ENCODE results near the gene OLA1.

Gene OLA1

GRCh38 chr2:174172802-174173355, 75.5 kb downstream of the OLA1 start:
- no peak overlapping the region for H3K4me3 ChIP-seq (ENCODE audit: low read depth, low read length)
- H3K9ac ChIP-seq: no peak overlapping the region
- H3K4me2 ChIP-seq (ENCODE audit: low read length): no peak overlapping the region
- H3K36me3 ChIP-seq (ENCODE audit: control insufficient read depth, insufficient read depth, low read length): no peaks in the 10 kb centered on the region
- peaks cover 36% of the 10 kb centered on the region for H3K79me2 ChIP-seq
- no peak overlapping the region for H2AFZ ChIP-seq
- no peaks in the 10 kb centered on the region for H3K9me3 ChIP-seq (ENCODE audit: control insufficient read depth, low read length)
- TF ChIP-seq CTCF (IDR thresholded peaks at IDR 0.05): no peak
- H3K27ac ChIP-seq: no peak overlapping the region
- no peaks in the 10 kb centered on the region for H3K27me3 ChIP-seq (ENCODE audit: control insufficient read depth, insufficient read depth, low read length)
- H3K4me1 ChIP-seq: peaks cover 4% of the 10 kb centered on the region

GRCh38 chr2:174171686-174172445, 76.5 kb downstream of the OLA1 start:
- H3K27ac ChIP-seq: no peak overlapping the region
- H2AFZ ChIP-seq: no peak overlapping the region
- TF ChIP-seq CTCF (IDR thresholded peaks at IDR 0.05): no peak
- no peak overlapping the region for H3K4me2 ChIP-seq (ENCODE audit: low read length)
- H3K27me3 ChIP-seq (ENCODE audit: control insufficient read depth, insufficient read depth, low read length): no peaks in the 10 kb centered on the region
- H3K9ac ChIP-seq: no peak overlapping the region
- no peaks in the 10 kb centered on the region for H3K36me3 ChIP-seq (ENCODE audit: control insufficient read depth, insufficient read depth, low read length)
- peaks cover 4% of the 10 kb centered on the region for H3K4me1 ChIP-seq
- H3K4me3 ChIP-seq (ENCODE audit: low read depth, low read length): no peak overlapping the region
- no peaks in the 10 kb centered on the region for H3K9me3 ChIP-seq (ENCODE audit: control insufficient read depth, low read length)
- peaks cover 41% of the 10 kb centered on the region for H3K79me2 ChIP-seq

- Histone ChIP-seq H3K9me3 (ENCODE audit: control insufficient read depth, low read length) (no peaks in the 10 kb centered on the region), H3K36me3 (ENCODE audit: control insufficient read depth, insufficient read depth, low read length) (no peaks in the 10 kb centered on the region), H3K4me3 (ENCODE audit: low read depth, low read length) (no peak overlapping the region), H3K27ac (no peak overlapping the region), H2AFZ (no peak overlapping the region), H3K4me1 (peaks cover 2% of the 10 kb centered on the region), H3K9ac (no peak overlapping the region), H3K79me2 (peaks cover 42% of the 10 kb centered on the region), H3K27me3 (ENCODE audit: control insufficient read depth, insufficient read depth, low read length) (no peaks in the 10 kb centered on the region), H3K4me2 (ENCODE audit: low read length) (no peak overlapping the region)
- TF ChIP-seq CTCF (IDR thresholded peaks at IDR 0.05): no peak
Measured at GRCh38 chr2:174169372-174169771, 79.0 kb downstream of the OLA1 start.

GRCh38 chr2:174166261-174166660, 82.1 kb downstream of the OLA1 start:
- Histone ChIP-seq H3K4me3 (ENCODE audit: low read depth, low read length) (no peak overlapping the region), H3K36me3 (ENCODE audit: control insufficient read depth, insufficient read depth, low read length) (no peaks in the 10 kb centered on the region), H2AFZ (no peak overlapping the region), H3K4me2 (ENCODE audit: low read length) (no peak overlapping the region), H3K27ac (no peak overlapping the region), H3K4me1 (peaks cover 2% of the 10 kb centered on the region), H3K9ac (no peak overlapping the region), H3K9me3 (ENCODE audit: control insufficient read depth, low read length) (no peaks in the 10 kb centered on the region), H3K27me3 (ENCODE audit: control insufficient read depth, insufficient read depth, low read length) (no peaks in the 10 kb centered on the region), H3K79me2 (peaks cover 25% of the 10 kb centered on the region)
- TF ChIP-seq CTCF (IDR thresholded peaks at IDR 0.05): no peak

- H3K9ac ChIP-seq: no peak overlapping the region
- no peaks in the 10 kb centered on the region for H3K27me3 ChIP-seq (ENCODE audit: control insufficient read depth, insufficient read depth, low read length)
- no peak for TF ChIP-seq CTCF (IDR thresholded peaks at IDR 0.05)
- no peak overlapping the region for H3K4me2 ChIP-seq (ENCODE audit: low read length)
- no peaks in the 10 kb centered on the region for H3K36me3 ChIP-seq (ENCODE audit: control insufficient read depth, insufficient read depth, low read length)
- no peak overlapping the region for H3K27ac ChIP-seq
- H3K79me2 ChIP-seq: peaks cover 8% of the 10 kb centered on the region
- H2AFZ ChIP-seq: no peak overlapping the region
- H3K9me3 ChIP-seq (ENCODE audit: control insufficient read depth, low read length): no peaks in the 10 kb centered on the region
- no peak overlapping the region for H3K4me3 ChIP-seq (ENCODE audit: low read depth, low read length)
- peaks cover 5% of the 10 kb centered on the region for H3K4me1 ChIP-seq
Measured at GRCh38 chr2:174161490-174161889, 86.8 kb downstream of the OLA1 start.

All from parathyroid adenoma (tissue), 2 donors.